Pancreas (tissue), 10 donors: ENCODE results near the gene SSR1. TPM values are rescaled to one million over a fixed set of nuclear protein-coding genes. Genes with fewer than 3 reads are reported as not detected.
A peak's percentile ranks its signal among the peaks of the same experiment; 100 is the strongest.

Source experiments
- ATAC-seq, 4 donors: fragments of 200-7000 bp; cut with Tn5 transposase; one replicate each; pipeline versions ENCODE4 v1.8.0 to v1.9.1; 2020; ENCODE audit warnings: mild to moderate bottlenecking in 4 of 4, moderate library complexity in 4 of 4
- DNase-seq, 6 donors: peaks; one replicate each; pipeline ENCODE4 v3.0.0-alpha.2; 2020
- FAIRE-seq: peaks from 2 replicates; lab custom pipeline; 2012; peaks lifted over from hg19 to GRCh38; lab: Jason Lieb, UNC
- H3K27ac ChIP-seq, 4 donors: fragments of 200-600 bp; sonication (generic); 1 replicate in 3 of 4; 2 replicates in 1 of 4; pipeline versions ENCODE4 v1.5.0 to v1.8.0; 2020
- H3K27me3 ChIP-seq, 4 donors: fragments of 200-600 bp; one replicate each; pipeline ENCODE4 v1.8.0; 2021
- H3K36me3 ChIP-seq, 3 donors: fragments of 200-600 bp; sonication (generic) in 1 of 3; one replicate each; pipeline versions ENCODE4 v1.5.0 to v1.8.0; 2020 to 2021
- H3K4me1 ChIP-seq, 3 donors: fragments of 200-600 bp; one replicate each; pipeline ENCODE4 v1.8.0; 2021
- H3K4me3 ChIP-seq, 4 donors: fragments of 200-600 bp; sonication (generic) in 2 of 4; one replicate each; pipeline versions ENCODE4 v1.5.0 to v1.8.0; 2020 to 2021
- H3K9me3 ChIP-seq, 4 donors: fragments of 200-600 bp; one replicate each; pipeline ENCODE4 v1.8.0; 2021
- CTCF ChIP-seq, 4 donors: fragments of 200-600 bp; sonication (generic) in 3 of 4; IDR thresholded peaks; one replicate each; pipeline versions ENCODE4 v1.5.0 to v1.8.0; 2021; ENCODE audit warnings: antibody characterized with exemption in 4 of 4
- WGBS, 2 donors: extraction: QIAGEN DNeasy Blood & Tissue Kit; methylation state at CpG; one replicate each; pipeline ENCODE4 v1.1.7; 2013; 5-methylcytosine and 5-hydroxymethylcytosine counted together
- intact Hi-C, 3 donors: fragments of 100-400 bp; cut with DNase I; formaldehyde crosslinking; loops; one replicate each; pipeline versions ENCODE4 v1.11.1 to v1.14.2; 2022
- polyA plus RNA-seq, 2 donors: library from polyadenylated mRNA; stranded (reverse); fragments of 200-250 nt; gene quantifications; one replicate each; pipeline ENCODE4 v1.2.3, GENCODE V29; 2013
- total RNA-seq, 6 donors: library from RNA; stranded (reverse); fragmentation: NEBNext Ultra II Directional in 4 of 6; extraction: Animal tissue kit (Norgen Biotek cat#: 25700) in 4 of 6; gene quantifications; one replicate each; pipeline versions ENCODE4 v1.2.1 to v1.2.4, GENCODE V29; 2021 to 2023
- donor health status: healthy with polysubstance abuse.
- donor health status: DM: no; HTN: no; CAD: no; lungs with moderate emphysema.
- donor health status: DM: no; HTN: no; CAD: no.
- donor health status: control.
- donor health status: control.
- donor health status: Bipolar disorder and iron deficiency.
- donor health status: DM: yes; HTN: yes; CAD: no.
- donor health status: DM: no; HTN: no; CAD: no.
- donor health status: DM: no; HTN: no; CAD: no.
- donor health status: DM: yes; HTN: yes; CAD: no.

Gene SSR1
- total and polyA plus RNA-seq, 8 donors, result 11.5 to 138 (median 79.6) TPM

DNA sequence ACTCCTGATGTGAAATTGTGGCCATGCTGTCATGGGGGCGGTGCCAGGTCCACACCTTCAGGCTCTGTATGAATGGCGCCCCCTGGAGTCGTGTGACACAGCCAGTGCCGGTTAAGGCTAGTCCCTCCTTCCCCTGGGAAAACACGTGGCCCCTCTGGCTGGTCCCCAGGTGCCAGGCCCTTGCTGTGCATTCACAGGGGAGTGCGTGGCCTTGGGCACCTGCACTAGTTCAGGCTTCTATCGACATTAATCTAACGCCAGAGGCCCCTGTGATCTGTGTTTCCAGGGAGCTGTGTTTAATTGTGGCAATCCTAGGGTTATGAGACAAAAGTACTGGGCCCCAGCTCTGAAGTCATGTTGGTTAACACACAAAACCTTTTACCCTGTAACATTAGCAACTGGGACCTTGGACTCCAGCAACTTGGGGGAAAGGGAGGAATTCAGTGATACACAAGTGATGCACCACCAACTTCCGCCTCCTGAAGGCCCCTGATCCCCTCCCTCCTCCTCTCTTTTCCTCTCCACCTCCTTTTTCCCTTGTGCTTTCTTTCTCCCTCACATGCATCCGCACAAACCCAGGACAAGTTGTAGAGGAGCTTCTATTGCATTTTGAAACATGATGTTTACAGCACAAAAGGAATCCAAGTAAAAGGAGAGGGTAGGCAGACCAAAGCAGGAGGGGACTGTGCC is 74.0 kb downstream of the SSR1 start:
- H3K9me3 ChIP-seq, result no peaks in the 10 kb centered on the region
- H3K36me3 ChIP-seq, result no peaks in the 10 kb centered on the region
- H3K27me3 ChIP-seq, result no peaks in the 10 kb centered on the region
- FAIRE-seq (no peak), DNase-seq (peak; percentile 96 to 99 (median 98)), ATAC-seq (peak; percentile 68 to 73 (median 72))
- H3K27ac ChIP-seq, result peak overlapping the region; percentile 57 to 93 (median 78)
- peaks cover 78 to 89% (median 84%) of the 10 kb centered on the region in 3 donors for H3K4me1 ChIP-seq
- intact Hi-C loops, result no loop called here
- no peak overlapping the region for H3K4me3 ChIP-seq
- peak; percentile 65 to 81 (median 70) for TF ChIP-seq CTCF (IDR thresholded peaks at IDR 0.05)
- WGBS, 2 donors, result 11 to 18% methylated on average over 10 of the region's 10 CpGs

DNA sequence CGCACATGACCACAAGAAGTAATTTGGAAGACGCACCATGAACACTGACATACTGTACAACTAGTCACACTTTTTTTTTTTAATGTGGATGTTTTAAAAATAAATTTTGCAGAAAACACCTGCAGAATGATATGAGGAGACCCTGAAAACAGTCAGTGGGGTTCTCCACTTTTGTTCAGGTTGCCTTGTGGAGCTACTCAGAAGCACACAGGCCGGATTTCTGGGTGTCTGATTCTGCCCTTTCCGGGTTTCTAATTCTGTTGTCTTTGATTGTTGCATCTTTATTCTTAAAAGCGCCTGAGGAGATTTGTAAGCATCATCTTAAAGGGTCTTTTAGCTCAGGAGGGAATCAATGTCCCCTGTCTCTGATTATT is 74.5 kb downstream of the SSR1 start:
- Histone ChIP-seq H3K9me3 (no peaks in the 10 kb centered on the region), H3K4me3 (no peak overlapping the region), H3K27ac (peak overlapping the region; percentile 57 to 93 (median 78)), H3K4me1 (peaks cover 78 to 85% (median 79%) of the 10 kb centered on the region in 3 donors), H3K27me3 (no peaks in the 10 kb centered on the region), H3K36me3 (no peaks in the 10 kb centered on the region)
- TF ChIP-seq CTCF (IDR thresholded peaks at IDR 0.05), result no peak
- no peak for FAIRE-seq
- 74 to 79% methylated on average over 5 of the region's 5 CpGs for WGBS, 2 donors
- intact Hi-C loops, result no loop called here
- no peak for ATAC-seq
- DNase-seq, result no peak

- 63 to 65% methylated on average over 8 of the region's 8 CpGs for WGBS, 2 donors
- TF ChIP-seq CTCF (IDR thresholded peaks at IDR 0.05), result no peak
- Histone ChIP-seq H3K4me3 (no peak overlapping the region), H3K36me3 (no peaks in the 10 kb centered on the region), H3K27me3 (no peaks in the 10 kb centered on the region), H3K4me1 (peaks cover 71 to 77% (median 71%) of the 10 kb centered on the region in 3 donors), H3K27ac (peak overlapping the region; percentile 57 to 93 (median 78)), H3K9me3 (no peaks in the 10 kb centered on the region)
- intact Hi-C loops, result no loop called here
- ATAC-seq (peak in 2 of 4 donors; percentile 8 to 13), DNase-seq (no peak), FAIRE-seq (no peak)
These were observed 75.3 kb downstream of the SSR1 start for GRCh38 chr6:7237653-7238188.

GRCh38 chr6:7236306-7237209 is 76.4 kb downstream of the SSR1 start:
- 32 to 33% methylated on average over 8 of the region's 8 CpGs for WGBS, 2 donors
- Histone ChIP-seq H3K27ac (peak overlapping the region; percentile 74 to 93 (median 83)), H3K36me3 (peaks cover 0 to 10% (median 4%) of the 10 kb centered on the region in 3 donors), H3K9me3 (no peaks in the 10 kb centered on the region), H3K4me3 (peak overlapping the region in 1 of 4 donors; percentile 15), H3K27me3 (no peaks in the 10 kb centered on the region), H3K4me1 (peaks cover 59 to 65% (median 65%) of the 10 kb centered on the region in 3 donors)
- ATAC-seq (peak; percentile 34 to 58 (median 36)), FAIRE-seq (no peak), DNase-seq (peak in 2 of 6 donors; percentile 54 to 62)
- TF ChIP-seq CTCF (IDR thresholded peaks at IDR 0.05), result no peak
- intact Hi-C loops, result no loop called here
